Sigmoid colon (tissue), 7 donors: ENCODE data around the gene THYN1. TPM values are rescaled to one million over a fixed set of nuclear protein-coding genes. Genes with fewer than 3 reads are reported as not detected.
A peak's percentile ranks its signal among the peaks of the same experiment; 100 is the strongest.

Experiments used
- DNase-seq: peaks from one replicate; pipeline ENCODE4 v3.0.0-alpha.2; 2019
- H3K27ac ChIP-seq, 4 donors: fragments of 200-600 bp; sonication (generic); one replicate each; pipeline ENCODE4 v1.5.1; 2016 to 2019; ENCODE audit warnings: mild to moderate bottlenecking in 1 of 4
- H3K27me3 ChIP-seq, 3 donors: fragments of 200-600 bp; sonication (generic); one replicate each; pipeline ENCODE4 v1.5.1; 2019; ENCODE audit warnings: mild to moderate bottlenecking in 1 of 3
- H3K36me3 ChIP-seq, 4 donors: fragments of 200-600 bp; sonication (generic); one replicate each; pipeline ENCODE4 v1.5.1; 2016 to 2019
- H3K4me1 ChIP-seq, 4 donors: fragments of 200-600 bp; sonication (generic); one replicate each; pipeline ENCODE4 v1.5.1; 2017 to 2019
- H3K4me3 ChIP-seq, 4 donors: fragments of 200-600 bp; sonication (generic); one replicate each; pipeline ENCODE4 v1.5.1; 2017 to 2019; ENCODE audit warnings: mild to moderate bottlenecking in 2 of 4, moderate library complexity in 1 of 4
- H3K9me3 ChIP-seq, 4 donors: fragments of 200-600 bp in 3 of 4; sonication (generic) in 3 of 4; one replicate each; pipeline versions ENCODE4 v1.5.1 to v1.6.1; 2013 to 2019
- EP300 ChIP-seq, 4 donors: sonication (generic); formaldehyde crosslinking; IDR thresholded peaks; one replicate each; pipeline ENCODE4 v1.6.1; 2017; ENCODE audit warnings: antibody characterized with exemption in 4 of 4
- POLR2A ChIP-seq, 2 donors: fragments of 450-650 bp; IDR thresholded peaks; one replicate each; pipeline ENCODE4 v1.6.1; 2016; ENCODE audit warnings: antibody characterized with exemption in 2 of 2, mild to moderate bottlenecking in 2 of 2, moderate library complexity in 2 of 2
- POLR2AphosphoS5 ChIP-seq, 4 donors: sonication (generic); formaldehyde crosslinking; IDR thresholded peaks; one replicate each; pipeline ENCODE4 v1.6.1; 2017; ENCODE audit warnings: antibody characterized with exemption in 4 of 4
- WGBS, 2 donors: extraction: QIAGEN DNeasy Blood & Tissue Kit; methylation state at CpG; one replicate each; pipeline ENCODE4 v1.1.7; 2013; 5-methylcytosine and 5-hydroxymethylcytosine counted together
- intact Hi-C: fragments of 100-400 bp; cut with DNase I; formaldehyde crosslinking; loops from one replicate; pipeline ENCODE4 v1.15.1; 2023
- polyA plus RNA-seq, 3 donors: library from polyadenylated mRNA; stranded (reverse); fragments of 200-250 nt; gene quantifications; one replicate each; pipeline ENCODE4 v1.2.3, GENCODE V29; 2013
- total RNA-seq, 4 donors: library from RNA; depleted of rRNA; stranded (reverse); fragments of >200 nt; gene quantifications; one replicate each; pipeline ENCODE4 v1.1.0, GENCODE V29; 2016
- TF ChIP-seq, protein P1 (sequence below), 4 experiments: fragments of 450-650 bp in 3 of 4; fragments of 200-600 bp in 1 of 4; IDR thresholded peaks; one replicate each; pipeline ENCODE4 v1.5.1; 2016 to 2019; ENCODE audit warnings: antibody characterized with exemption in 4 of 4, mild to moderate bottlenecking in 3 of 4, moderate library complexity in 2 of 4
- donor health status: healthy with polysubstance abuse.
- donor health status: Bipolar disorder and iron deficiency.
- donor health status: healthy.

THYN1 gene
- total and polyA plus RNA-seq, 7 donors, result 38.1 to 92.2 (median 69.9) TPM

DNA sequence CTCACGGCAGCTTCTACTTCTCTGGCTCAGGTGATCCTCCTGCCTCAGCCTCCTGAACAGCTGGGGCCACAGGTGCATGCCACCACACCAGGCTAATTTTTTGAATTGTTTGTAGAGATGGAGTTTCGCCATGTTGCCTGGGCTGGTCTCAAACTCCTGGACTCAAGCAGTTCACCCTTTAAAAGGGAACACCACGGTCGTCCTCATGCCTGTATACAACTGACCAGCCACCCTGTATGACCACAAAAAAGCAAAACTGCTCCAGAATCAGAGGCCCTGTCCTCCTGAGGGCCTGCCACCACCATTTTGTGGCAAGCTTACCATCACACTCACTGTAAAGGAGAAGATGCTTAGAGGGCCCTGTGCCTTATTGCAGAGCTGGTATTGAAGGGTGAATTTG lies 25.2 kb upstream of the THYN1 start:
- Histone ChIP-seq H3K27ac (no peak overlapping the region), H3K4me3 (no peak overlapping the region), H3K4me1 (peaks cover 0 to 23% (median 18%) of the 10 kb centered on the region in 4 donors), H3K9me3 (no peaks in the 10 kb centered on the region), H3K27me3 (peaks cover 31 to 54% (median 51%) of the 10 kb centered on the region in 3 donors), H3K36me3 (no peaks in the 10 kb centered on the region)
- intact Hi-C loops, result loop anchor here (5.0 kb wide), 1 partner anchor 54 kb away; the partner anchor contains the start of gene GLB1L2
- 94% methylated on average over 4 of the region's 4 CpGs for WGBS, 2 donors
- DNase-seq, result no peak
- TF ChIP-seq POLR2AphosphoS5 (IDR thresholded peaks at IDR 0.05) (no peak), POLR2A (IDR thresholded peaks at IDR 0.05) (no peak), EP300 (IDR thresholded peaks at IDR 0.05) (no peak)
- TF ChIP-seq, protein P1, sequence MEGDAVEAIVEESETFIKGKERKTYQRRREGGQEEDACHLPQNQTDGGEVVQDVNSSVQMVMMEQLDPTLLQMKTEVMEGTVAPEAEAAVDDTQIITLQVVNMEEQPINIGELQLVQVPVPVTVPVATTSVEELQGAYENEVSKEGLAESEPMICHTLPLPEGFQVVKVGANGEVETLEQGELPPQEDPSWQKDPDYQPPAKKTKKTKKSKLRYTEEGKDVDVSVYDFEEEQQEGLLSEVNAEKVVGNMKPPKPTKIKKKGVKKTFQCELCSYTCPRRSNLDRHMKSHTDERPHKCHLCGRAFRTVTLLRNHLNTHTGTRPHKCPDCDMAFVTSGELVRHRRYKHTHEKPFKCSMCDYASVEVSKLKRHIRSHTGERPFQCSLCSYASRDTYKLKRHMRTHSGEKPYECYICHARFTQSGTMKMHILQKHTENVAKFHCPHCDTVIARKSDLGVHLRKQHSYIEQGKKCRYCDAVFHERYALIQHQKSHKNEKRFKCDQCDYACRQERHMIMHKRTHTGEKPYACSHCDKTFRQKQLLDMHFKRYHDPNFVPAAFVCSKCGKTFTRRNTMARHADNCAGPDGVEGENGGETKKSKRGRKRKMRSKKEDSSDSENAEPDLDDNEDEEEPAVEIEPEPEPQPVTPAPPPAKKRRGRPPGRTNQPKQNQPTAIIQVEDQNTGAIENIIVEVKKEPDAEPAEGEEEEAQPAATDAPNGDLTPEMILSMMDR (IDR thresholded peaks at IDR 0.05), result no peak

DNA sequence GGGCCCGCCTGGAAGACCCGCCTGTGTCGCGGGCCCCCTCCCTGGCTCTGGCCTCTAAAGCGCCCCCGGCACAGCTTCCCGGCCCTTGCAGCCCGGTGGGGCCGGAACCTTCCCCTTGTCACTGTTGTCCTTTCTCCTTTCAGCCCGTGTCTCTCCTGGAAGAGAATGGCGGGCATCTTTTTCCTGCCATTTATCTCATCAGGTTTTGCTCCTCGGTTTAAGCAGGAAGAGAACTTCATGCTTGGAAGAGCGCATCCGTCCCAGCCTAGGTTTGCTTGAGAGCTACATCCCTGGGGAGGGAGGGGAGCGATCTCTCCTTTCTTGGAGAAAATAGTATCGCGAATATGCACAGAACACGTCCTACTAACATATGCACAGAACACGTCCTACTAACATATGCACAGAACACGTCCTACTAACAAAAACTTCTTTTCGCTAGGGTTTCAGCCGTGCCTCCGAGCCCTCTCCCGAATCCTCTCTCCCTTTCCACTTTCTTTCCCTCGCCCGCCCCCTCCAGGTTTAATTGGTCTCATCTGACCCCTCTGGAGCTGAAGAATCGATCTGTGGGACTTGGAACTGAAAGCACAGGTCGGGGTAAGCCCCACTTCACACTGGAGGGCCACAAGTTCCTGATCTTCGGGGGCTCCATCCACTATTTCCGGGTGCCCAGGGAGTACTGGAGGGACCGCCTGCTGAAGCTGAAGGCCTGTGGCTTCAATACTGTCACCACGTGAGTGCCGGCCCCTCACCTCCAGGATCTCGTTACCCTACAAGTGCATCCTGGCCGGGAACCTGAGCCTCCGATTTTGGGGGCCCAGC lies 24.2 kb upstream of the THYN1 start:
- peak overlapping the region in 3 of 4 donors; percentile 37 to 45 (median 40) for H3K4me3 ChIP-seq
- peaks cover 0 to 23% (median 18%) of the 10 kb centered on the region in 4 donors for H3K4me1 ChIP-seq
- H3K36me3 ChIP-seq, result no peaks in the 10 kb centered on the region
- H3K9me3 ChIP-seq, result no peaks in the 10 kb centered on the region
- no peak for DNase-seq
- intact Hi-C loops, result loop anchor here (5.0 kb wide), 1 partner anchor 55 kb away; the partner anchor contains the start of gene GLB1L2
- TF ChIP-seq POLR2A (IDR thresholded peaks at IDR 0.05) (no peak), POLR2AphosphoS5 (IDR thresholded peaks at IDR 0.05) (no peak), EP300 (IDR thresholded peaks at IDR 0.05) (no peak)
- TF ChIP-seq, protein P1 (IDR thresholded peaks at IDR 0.05), result no peak
- H3K27ac ChIP-seq, result no peak overlapping the region
- peaks cover 38 to 64% (median 61%) of the 10 kb centered on the region in 3 donors for H3K27me3 ChIP-seq
- WGBS, 2 donors, result 20 to 24% methylated on average over 36 of the region's 36 CpGs

DNA sequence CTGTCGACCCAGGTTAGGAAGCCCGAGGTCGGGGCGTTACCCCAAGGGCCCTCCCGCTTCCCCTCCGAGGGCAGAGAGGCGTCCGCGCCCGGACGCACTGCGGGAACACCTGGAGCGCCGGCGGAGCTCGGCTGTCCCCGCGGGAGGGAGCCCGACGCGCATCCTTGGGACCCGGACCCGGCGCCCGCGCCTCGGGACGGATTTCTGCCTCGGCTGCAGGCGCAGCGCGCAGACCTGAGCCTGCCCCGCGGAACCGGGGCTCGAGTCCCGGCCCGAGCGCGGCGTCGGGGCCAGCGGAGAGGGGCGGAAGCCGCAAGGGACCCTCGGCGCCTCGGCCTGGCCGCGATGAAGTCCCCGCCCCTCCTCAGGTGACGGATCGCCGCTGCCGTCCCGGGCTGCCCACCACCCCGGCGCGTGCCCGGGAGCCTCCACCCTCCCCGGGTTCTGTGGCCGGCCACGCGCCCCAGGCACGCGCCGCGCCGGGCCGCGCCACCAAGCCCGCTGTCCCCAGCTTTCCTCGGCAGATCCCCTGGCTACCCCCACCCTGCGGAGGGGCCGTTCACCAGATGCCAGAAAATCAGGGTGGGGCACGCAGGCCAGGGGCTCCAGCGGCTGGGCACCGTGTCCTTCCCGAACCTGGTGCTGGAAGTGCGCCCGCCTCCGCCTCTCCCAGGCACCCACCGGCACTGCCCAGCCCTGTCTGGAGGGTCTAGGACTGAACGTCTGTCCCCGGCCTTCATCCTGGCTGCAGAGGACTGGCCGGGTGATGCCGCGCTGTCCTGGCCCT lies 23.4 kb upstream of the THYN1 start:
- H3K9me3 ChIP-seq, result no peaks in the 10 kb centered on the region
- peak overlapping the region; percentile 5 to 45 (median 38) for H3K4me3 ChIP-seq
- peaks cover 0 to 23% (median 18%) of the 10 kb centered on the region in 4 donors for H3K4me1 ChIP-seq
- peak overlapping the region in 2 of 4 donors; percentile 13 to 43 for H3K27ac ChIP-seq
- peaks cover 43 to 72% (median 67%) of the 10 kb centered on the region in 3 donors for H3K27me3 ChIP-seq
- TF ChIP-seq EP300 (IDR thresholded peaks at IDR 0.05) (no peak), POLR2A (IDR thresholded peaks at IDR 0.05) (no peak), POLR2AphosphoS5 (IDR thresholded peaks at IDR 0.05) (no peak)
- TF ChIP-seq, protein P1 (IDR thresholded peaks at IDR 0.05), result peak in 1 of 4 experiments; percentile 6
- intact Hi-C loops, result loop anchor here (5.0 kb wide), 1 partner anchor 56 kb away; the partner anchor contains the start of gene GLB1L2
- 2 to 4% methylated on average over 88 of the region's 88 CpGs for WGBS, 2 donors
- no peaks in the 10 kb centered on the region for H3K36me3 ChIP-seq
- no peak for DNase-seq

DNA sequence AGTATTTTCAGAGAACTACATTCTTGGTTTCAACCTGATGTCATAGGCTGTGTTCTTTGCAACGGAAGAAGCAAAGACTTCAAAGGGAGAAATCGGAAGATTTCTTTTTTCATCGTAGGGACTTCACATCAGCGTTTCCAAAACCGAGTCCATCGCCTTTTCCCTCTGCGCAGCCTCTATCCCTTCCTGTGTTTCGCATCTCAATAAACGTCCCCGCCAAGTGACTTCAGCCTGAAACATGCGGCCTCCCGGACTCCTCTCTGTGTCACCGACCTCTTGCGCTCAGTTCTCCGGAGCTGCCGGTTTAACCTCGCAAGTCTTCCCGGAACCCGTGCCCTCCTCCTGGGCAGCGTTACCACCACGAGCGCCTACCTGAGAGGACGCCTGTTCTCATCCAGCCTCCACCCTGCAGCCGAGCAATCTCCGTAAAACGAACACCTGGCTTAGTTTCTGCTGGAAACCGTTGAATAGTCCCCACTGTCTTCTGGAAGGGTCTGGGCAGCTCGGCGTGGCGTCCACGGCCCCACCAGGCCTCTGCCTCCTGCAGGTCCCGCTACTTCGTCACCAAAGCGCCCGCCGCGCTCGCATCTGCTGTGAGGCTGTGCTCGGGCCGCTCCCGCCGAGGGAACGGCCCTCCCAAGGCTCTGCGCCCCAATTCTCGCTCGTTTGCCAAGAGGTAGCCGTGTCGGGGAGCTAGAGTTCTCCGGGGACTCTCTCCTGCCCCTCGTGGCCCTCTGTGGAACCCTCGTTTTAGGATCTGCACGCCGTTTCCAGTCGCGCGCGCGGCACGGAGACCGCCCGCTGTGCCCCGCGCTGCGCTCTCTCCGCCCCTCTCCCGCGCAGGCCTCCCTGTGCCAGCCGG lies 22.6 kb upstream of the THYN1 start, which contains the start of gene GLB1L3:
TSS of gene GLB1L3 (plus strand) at position 846 of the 862 bp plus-strand sequence. CDS start 362 bp downstream, outside the sequence.
- no peak for DNase-seq
- TF ChIP-seq, protein P1 (IDR thresholded peaks at IDR 0.05), result peak in 2 of 4 experiments; percentile 23 to 36
- TF ChIP-seq POLR2AphosphoS5 (IDR thresholded peaks at IDR 0.05) (peak in 3 of 4 donors; percentile 7 to 42 (median 16)), EP300 (IDR thresholded peaks at IDR 0.05) (no peak), POLR2A (IDR thresholded peaks at IDR 0.05) (no peak)
- H3K4me1 ChIP-seq, result peaks cover 0 to 23% (median 18%) of the 10 kb centered on the region in 4 donors
- no peaks in the 10 kb centered on the region for H3K9me3 ChIP-seq
- WGBS, 2 donors, result 2 to 4% methylated on average over 68 of the region's 68 CpGs
- H3K27ac ChIP-seq, result peak within 1 kb of the TSS in 3 of 4 donors; percentile 13 to 43 (median 39)
- H3K27me3 ChIP-seq, result peaks cover 45 to 80% (median 76%) of the 10 kb centered on the region in 3 donors
- intact Hi-C loops, result loop anchor here (5.0 kb wide), 1 partner anchor 57 kb away; the partner anchor contains the start of gene GLB1L2
- H3K36me3 ChIP-seq, result no peaks in the 10 kb centered on the region
- H3K4me3 ChIP-seq, result peak within 1 kb of the TSS; percentile 5 to 45 (median 38)
